ENCODE measurements around the gene ALDH1A2.
"Not testable (repeated sequence)": the region's sequence is repeated elsewhere in the genome, so short reads cannot be mapped to it uniquely, and the experiment has no call there.

- TF ChIP-seq POLR2A, CTCF, EP300, POLR2AphosphoS5 (IDR thresholded peaks at IDR 0.05): not testable (repeated sequence)
These were observed 37.1 kb downstream of the ALDH1A2 start for GRCh38 chr15:58028392-58028791.

All from gastroesophageal sphincter (tissue), 3 donors.